HG02970 (cell line): Measurements from ENCODE around the gene AP4M1.

ENCODE experiments used
- ATAC-seq: cut with Tn5 transposase; IDR thresholded peaks from one replicate; pipeline ENCODE4 v1.9.1; 2021; ENCODE audit warnings: mild to moderate bottlenecking, moderate library complexity, moderate number of reproducible peaks; ENCODE audit not compliant: unreplicated experiment, low FRiP score

AP4M1 gene

DNA sequence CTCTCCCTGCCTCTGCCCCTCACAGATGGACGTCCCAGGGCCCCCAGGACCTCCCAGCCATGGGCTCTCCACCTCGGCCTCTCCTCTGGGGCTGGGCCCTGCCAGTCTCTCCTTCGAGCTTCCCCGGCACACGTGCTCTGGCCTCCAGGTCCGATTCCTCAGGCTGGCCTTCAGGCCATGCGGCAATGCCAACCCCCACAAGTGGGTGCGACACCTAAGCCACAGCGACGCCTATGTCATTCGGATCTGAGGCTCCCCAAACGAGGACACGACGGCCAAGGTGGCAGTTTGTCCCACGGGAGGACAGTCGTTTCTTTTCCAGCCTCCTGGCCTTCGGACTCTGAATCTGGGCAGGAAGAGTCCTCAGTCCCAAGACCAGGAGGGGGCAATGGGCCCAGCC, 5.2 kb downstream of the AP4M1 start:
- ATAC-seq, result no peak

DNA sequence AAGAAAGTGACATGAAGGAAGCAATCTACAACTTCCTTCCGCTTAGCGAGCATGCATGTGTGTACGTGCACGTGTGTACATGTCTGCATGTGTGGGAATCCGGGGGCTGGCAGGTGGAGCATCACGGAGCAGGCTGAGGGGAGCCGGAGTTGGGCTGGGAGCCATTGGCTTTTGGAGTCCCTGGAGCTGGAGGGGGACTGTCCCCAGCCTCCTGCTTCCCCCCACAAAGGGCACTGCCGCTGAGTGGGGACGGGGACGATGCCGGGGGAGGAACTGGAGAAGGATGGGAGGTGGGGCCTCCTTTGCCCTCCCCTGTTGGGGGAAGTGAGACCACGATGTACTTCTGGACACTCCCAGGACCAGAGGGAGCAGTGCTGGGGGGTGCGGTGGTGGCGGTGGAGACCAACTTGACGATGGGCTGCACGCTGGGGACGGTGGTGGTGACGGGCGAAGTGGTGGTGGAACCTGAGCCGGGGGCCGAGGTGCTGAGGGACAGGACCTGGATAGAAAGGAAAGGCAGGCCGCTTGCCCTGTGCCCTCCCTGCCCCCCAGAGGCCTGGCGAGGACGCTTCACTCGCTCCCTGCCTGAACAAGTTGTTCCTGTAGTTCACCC, 5.8 kb downstream of the AP4M1 start:
- ATAC-seq, result no peak

DNA sequence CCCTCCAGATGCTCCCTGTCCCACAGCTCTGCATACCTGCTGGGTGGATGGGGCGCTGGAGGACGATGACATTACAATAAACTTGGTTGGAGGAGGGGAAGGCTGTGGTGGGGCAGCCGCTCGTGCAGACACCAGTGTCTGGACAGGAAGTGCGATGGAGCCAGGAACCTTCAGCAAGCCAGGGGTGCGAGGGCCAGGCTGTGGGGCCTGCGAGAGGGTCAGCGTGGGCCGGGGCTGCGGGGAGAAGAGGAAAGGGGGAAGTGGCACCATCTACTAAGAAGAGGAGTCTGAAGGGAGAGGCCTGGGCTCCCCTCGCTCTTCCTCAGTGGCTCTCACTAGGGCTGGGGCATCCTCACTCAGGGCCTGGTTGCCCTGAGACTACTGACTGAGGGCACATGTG, 6.4 kb downstream of the AP4M1 start:
- no peak for ATAC-seq

DNA sequence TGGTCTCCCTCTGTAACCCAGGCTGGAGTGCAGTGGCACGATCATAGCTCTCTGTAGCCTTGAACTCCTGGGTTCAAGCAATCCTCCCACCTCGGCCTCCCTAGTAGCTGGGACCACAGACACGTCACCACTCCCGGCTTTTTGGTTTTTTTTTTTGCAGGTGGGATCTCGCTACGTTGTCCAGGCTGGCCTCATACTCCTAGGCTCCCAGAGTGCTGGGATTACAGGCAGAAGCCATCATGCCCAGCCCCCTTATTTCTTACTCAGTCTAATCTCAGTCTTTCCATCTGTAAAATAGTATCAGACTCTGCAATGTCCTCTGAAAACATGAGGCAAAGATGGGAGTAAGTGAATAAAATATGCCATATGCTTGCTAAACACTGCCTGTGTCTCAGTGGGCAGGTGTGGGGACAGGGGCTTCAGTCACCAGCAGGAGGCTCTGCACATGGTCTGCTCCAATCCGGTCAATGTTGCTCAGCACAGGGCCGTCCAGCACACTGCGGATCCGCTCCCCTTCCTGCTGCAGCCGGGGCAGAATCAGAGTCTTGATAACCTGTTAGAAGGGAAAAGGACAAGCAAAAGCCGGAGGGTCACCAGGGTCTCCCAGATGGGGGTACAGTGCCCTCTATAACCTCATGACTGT, 8.2 kb downstream of the AP4M1 start:
- no peak for ATAC-seq

DNA sequence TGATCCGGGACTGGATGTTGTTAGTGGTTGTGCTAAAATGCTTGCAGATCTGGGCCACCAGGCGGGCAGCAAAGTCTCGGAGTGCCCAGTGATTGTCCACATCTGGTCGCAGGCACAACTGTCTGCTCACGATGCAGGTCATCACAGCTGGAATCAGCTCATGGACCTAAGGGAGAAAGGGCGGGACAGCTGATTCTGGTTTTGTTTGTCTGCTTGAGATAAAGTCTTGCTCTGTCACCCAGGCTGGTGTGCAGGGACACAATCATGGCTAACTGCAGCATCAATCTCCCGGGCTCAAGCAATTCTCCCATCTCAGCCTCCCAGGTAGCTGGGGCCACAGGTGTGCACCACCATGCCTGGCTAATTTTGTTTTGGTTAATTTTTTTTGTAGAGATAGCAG, 9.7 kb downstream of the AP4M1 start:
- no peak for ATAC-seq

DNA sequence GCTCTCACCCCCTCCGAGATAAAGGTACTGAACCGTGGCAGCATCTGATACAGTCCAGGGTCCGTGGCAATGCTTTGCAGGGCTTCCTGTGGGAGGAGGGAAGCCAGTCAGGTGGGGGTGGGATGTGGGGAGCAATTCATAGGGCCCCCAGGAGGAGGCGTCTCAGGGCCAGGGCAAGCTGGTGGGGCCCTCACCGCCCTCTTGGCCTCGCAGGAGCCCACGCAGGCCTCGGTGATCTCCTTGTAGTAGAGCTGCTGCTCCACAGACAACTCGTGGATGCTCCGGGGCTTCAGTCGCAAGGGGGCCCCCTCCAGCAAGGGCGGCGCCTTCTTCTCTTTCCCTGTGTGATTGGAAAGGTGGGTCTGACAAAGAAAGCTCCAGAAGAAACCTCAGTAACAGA, 10.5 kb downstream of the AP4M1 start:
- ATAC-seq, result no peak

DNA sequence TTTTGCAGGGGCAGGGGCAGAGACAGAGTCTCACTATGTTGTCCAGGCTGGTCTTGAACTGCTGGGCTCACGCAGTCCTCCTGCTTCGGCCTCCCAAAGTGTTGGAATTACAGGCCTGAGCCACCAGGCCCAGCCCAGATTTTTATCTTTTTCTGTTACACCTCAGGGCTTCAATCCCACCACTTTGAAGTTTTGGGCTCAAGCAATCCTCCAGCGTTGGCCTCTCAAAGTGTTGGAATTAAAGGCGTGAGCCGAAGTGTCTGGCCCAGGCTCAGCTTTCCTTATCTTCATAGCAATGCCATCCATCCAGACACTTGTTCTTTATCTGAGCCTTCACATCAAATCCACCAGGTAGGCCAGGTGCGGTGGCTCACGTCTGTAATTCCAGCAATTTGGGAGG, 13.6 kb downstream of the AP4M1 start:
- ATAC-seq, result no peak

DNA sequence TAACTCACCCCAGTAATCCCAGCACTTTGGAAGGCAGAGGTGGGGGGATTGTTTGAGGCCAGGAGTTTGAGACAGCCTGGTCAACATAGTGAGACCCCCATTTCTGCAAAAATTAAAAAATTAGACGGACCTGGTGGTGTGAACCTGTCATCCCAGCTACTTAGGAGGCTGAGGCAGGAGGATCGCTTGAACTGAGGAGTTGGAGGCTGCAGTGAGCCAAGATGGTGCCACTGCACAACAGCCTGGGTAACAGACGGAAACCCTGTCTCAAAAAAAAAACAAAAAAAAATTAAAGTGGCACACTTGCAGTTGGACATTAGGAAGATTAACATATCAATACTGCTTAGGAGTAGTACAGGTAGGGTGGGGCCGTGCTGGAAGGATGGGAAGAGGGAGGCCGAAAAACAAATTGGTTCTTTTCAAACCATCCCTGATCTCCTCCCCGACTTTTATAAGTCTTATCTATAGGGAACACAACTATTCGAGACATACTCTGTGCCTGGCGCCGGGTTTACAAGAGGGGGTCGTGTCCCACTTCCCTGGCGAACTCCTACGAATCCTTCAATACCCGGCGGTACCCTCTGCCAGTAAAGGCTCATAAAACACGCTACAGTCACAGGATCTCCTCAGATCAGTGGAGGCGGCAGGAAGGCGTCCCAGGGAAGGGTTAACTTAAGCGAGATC, 17.1 kb downstream of the AP4M1 start:
- no peak for ATAC-seq

DNA sequence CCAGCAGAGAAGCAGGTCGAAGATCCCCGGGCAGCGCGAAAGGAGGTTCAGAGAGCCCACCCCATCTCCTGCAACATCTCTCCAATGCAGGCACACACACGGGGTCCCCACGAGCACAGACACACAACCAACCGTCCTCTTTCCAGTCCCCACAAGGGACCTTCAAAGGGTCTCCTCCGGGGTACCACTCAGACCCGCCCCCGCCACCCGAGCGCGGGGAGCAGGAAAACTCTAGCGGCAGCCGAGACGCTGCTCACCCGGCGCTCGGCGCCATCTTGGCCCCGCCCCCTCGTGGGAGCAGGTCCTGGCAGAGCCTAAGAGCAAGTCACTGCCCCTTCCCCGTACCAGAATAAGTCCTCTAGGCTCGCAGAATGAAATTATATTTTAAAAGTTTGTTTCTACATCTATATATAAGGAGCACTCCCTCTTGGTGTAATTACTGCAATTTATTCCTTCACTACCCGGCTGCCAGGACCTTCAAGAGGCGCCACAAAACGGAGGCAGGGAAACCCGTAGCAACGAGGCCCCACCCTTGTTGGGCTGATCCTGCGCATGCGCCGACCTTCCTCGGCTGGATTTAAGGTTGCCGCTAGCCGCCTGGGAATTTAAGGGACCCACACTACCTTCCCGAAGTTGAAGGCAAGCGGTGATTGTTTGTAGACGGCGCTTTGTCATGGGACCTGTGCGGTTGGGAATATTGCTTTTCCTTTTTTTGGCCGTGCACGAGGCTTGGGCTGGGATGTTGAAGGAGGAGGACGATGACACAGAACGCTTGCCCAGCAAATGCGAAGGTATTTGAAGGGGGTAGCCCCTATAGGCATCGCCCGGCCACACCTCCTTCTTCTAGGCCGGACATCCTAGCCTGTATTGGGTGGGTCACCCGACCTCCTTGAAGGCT, 17.9 kb downstream of the AP4M1 start, which contains the start of the genes CNPY4 and TAF6:
CNPY4 (plus strand) TSS at position 563 of the 898 bp plus-strand sequence; CDS start at position 674, 111 bp downstream.
TAF6 (minus strand) TSS at position 287 of the 898 bp plus-strand sequence. CDS start 5,149 bp downstream, outside the sequence.
- ATAC-seq, result peak; percentile 73

DNA sequence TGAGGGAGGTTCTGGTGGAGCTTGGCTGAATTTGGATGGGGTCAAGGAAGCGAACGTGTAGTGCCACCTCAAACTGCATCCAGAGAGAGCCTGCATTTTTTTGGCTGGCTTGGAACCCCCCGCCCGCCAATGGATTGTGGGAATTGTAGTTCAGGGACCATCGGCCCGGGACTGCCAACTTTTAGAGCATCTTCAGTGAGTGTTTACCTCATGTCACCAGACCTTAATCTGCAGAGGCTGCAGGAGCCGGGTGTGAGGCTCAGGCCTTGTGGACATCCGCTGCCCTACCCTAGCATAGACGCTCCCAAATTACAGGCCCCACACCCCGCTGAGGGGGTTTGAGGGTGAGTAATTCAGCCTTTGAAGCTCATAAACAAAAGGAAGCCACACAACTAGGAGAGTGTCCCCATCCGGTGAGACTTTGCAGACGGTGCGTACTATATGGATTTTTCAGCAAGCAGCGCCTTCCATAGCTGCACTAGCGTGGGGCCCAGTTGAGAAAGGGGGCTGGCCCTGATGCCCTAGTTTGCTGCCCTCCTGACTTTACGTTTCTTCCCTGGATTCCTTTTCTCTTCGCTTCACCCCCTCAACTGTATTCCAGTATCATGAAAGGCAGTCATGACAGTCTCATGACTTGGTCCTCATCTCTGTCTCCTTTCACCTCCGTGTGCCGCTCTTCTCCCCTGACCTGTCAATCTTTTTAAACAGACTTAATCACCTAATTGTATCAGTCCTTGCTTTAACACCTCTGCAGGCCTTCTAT, 18.7 kb downstream of the AP4M1 start:
- peak; percentile 33 for ATAC-seq

DNA sequence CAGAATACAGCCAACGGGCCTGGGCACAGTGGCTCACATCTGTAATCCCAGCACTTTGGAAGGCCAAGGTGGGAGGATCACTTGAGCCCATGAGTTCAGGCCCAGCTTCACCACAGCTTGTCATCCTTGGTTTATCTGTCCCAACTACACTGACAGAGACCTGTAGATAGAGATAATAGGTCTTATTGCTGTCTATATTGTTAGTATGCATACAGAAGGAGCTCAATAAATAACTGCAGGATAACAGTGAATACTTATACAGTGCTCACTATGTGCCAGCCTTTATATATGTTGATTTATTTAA, 19.2 kb downstream of the AP4M1 start:
- no peak for ATAC-seq

DNA sequence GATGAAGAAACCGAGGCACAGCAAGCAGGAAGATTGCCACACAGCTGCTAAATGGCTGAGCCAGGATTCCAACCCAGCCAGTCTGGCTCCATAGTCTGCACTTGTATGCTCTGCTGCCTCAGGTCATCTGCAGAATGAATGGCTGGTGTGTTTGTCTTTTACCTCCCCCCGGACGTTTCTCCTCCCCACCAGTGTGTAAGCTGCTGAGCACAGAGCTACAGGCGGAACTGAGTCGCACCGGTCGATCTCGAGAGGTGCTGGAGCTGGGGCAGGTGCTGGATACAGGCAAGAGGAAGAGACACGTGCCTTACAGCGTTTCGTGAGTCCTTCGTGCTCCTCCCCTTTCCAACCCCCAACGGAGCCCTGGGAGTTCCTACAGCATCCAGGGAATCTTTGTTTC, 20.6 kb downstream of the AP4M1 start:
- no peak for ATAC-seq

DNA sequence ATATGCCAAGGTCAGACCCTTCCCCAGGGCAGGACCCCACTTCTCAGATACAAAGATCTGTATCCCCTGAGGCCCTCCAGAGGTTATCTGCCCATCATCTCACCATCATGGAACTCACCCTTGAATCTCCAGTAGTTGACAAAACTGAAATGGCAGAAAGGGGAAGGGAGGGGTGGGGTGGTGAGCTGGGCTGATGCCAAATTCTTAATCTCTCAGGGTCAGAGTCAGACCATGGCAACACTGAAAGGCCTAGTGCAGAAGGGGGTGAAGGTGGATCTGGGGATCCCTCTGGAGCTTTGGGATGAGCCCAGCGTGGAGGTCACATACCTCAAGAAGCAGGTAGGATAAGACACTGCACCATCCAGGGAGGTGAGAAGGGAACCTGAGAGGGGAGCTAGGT, 21.1 kb downstream of the AP4M1 start:
- no peak for ATAC-seq

DNA sequence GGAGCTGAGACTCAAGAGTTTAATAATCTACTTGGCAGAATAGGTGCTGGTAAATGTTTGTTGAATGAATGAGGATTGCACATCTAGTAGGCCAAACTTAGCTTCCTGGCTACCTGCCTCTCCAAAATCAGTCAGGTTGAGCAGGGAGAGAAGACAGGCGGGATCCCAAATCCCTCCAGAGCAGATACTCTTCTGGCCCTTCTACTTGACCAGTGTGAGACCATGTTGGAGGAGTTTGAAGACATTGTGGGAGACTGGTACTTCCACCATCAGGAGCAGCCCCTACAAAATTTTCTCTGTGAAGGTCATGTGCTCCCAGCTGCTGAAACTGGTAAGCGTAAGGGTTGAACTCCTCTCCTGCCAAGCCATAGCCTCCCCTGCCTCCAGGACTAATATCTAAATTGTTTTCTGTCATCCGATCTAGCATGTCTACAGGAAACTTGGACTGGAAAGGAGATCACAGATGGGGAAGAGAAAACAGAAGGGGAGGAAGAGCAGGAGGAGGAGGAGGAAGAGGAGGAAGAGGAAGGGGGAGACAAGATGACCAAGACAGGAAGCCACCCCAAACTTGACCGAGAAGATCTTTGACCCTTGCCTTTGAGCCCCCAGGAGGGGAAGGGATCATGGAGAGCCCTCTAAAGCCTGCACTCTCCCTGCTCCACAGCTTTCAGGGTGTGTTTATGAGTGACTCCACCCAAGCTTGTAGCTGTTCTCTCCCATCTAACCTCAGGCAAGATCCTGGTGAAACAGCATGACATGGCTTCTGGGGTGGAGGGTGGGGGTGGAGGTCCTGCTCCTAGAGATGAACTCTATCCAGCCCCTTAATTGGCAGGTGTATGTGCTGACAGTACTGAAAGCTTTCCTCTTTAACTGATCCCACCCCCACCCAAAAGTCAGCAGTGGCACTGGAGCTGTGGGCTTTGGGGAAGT, 23.1 kb downstream of the AP4M1 start:
- ATAC-seq, result no peak

DNA sequence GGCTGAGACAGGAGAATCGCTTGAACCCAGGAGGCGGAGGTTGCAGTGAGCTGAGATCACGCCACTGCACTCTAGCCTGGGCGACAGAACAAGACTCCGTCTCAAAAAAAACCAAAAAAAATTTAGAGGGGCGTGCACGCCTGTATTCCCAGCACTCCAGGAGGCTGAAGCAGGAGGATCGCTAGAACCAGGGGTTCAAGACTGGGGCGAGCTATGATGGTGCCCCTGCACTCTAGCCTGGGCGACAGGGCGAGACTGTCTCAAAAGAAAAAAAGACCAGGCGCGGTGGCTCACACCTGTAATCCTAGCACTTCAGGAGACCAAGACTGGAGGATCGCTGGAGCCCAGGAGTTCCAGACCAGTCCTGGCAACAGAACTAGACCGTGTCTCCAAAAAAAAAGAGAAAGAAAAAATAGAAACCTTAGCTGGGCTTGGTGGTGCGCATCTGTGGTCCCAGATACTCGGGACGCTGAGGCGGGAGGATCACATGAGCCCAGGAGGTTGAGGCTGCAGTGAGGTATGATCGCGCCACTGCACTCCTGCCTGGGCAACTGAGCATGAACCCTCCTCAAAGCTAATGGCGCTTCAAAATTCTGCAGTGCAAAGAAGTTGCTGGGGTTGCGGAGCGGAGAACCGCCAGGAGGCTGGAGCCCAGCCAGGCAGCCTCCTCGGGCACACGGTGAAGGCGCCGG, 24.9 kb downstream of the AP4M1 start:
- ATAC-seq, result no peak

DNA sequence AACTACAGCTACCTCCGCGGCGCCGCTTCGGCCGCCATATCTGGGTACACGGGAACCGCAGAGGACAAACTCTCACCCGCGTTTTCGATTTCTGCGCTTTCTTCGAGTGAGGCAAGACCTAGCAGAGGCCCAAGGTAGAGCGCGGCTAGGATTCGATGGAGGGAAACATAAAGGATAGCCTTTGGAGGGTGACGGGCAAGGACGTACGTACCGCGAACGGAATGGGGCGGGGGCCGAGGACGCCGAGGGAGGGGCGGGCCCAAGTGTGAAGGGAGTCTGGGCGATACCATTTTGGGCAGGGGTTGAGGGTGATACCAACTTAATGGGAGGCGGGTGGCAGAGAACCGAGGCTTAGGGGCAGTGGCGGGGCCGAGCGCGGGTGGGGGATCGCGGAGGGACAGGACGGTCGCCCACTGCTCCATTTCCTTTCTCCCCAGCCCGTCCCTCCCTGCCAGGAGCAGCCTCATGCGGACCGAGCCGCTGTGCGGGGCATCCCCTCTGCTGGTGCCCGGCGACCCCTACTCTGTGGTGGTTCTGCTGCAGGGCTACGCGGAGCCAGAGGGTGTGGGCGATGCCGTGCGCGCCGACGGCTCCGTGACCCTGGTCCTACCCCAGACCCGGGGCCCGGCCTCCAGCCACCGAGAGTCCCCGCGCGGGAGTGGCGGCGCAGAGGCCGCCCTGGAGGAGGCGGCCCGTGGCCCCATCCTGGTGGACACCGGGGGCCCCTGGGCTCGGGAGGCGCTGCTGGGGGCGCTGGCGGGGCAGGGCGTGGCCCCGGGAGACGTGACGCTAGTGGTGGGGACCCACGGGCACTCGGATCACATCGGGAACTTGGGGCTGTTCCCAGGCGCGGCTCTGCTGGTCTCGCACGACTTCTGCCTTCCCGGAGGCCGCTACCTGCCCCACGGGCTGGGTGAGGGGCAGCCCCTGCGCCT, 25.8 kb downstream of the AP4M1 start, which contains the start of gene MBLAC1:
MBLAC1 (plus strand) TSS at position 37 of the 935 bp plus-strand sequence; CDS start at position 466, 429 bp downstream.
- ATAC-seq, result peak; percentile 65

DNA sequence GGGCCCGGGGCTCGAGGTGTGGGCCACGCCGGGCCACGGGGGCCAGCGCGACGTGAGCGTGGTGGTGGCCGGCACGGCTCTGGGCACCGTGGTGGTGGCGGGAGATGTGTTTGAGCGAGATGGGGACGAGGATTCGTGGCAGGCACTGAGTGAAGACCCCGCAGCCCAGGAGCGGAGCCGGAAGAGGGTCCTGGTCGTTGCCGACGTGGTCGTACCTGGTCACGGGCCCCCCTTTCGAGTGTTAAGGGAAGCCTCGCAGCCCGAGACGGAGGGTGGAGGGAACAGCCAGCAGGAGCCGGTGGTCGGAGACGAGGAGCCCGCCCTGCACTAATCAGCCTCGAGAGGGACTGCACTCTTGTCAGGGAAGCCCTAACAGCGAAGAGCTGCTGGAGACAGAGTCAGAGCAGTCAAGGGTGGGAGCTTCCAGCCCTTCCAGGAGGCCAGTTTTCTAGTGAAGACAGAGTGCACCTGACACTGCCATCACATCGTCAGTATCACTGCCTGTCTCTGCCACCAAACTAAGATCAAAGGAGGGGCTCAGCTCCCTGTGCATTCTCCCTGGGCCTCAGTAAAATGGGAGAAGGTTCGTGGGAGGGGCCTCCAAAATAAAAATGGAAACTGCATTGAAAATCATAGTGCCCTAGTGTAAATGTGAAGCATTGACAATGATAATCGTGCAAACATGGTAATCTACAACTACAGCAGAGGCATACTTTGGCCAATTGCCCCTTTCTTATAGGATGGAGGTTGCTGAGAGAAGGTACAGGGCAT, 26.6 kb downstream of the AP4M1 start:
- peak; percentile 12 for ATAC-seq
